ENCODE results near the gene RPL28.

- TF ChIP-seq FOXP2 (optimal IDR thresholded peaks at IDR 0.05; ENCODE audit: borderline replicate concordance, extremely low read depth, extremely low read length, insufficient read depth) (no peak), REST (IDR thresholded peaks at IDR 0.05; ENCODE audit: insufficient read depth in 1 of 2, low read depth in 2 of 2, low read length in 2 of 2) (no peak), POLR2AphosphoS5 (IDR thresholded peaks at IDR 0.05; ENCODE audit: low read depth, low read length) (no peak), SIN3A (IDR thresholded peaks at IDR 0.05; ENCODE audit: borderline replicate concordance, insufficient read depth, low read length) (no peak), TAF1 (IDR thresholded peaks at IDR 0.05; ENCODE audit: borderline replicate concordance, insufficient read depth, low read length) (no peak)
Observed at GRCh38 chr19:55441692-55442321, 56.1 kb downstream of the RPL28 start.

All from PFSK-1 (cell line).